Tongue (tissue), 2 donors: ENCODE data around the gene PRKAG1. TPM values are rescaled to one million over a fixed set of nuclear protein-coding genes. Genes with fewer than 3 reads are reported as not detected.
"Not testable (repeated sequence)": the region's sequence is repeated elsewhere in the genome, so short reads cannot be mapped to it uniquely, and the experiment has no call there.

Source experiments
- DNase-seq: peaks from one replicate; pipeline ENCODE4 v3.0.0-alpha.2; 2015
- total RNA-seq: library from RNA; depleted of rRNA; stranded (reverse); fragments of >200 nt; gene quantifications from one replicate; pipeline ENCODE4 v1.2.3, GENCODE V29; 2014

The PRKAG1 gene
- 31.8 TPM for total RNA-seq

- DNase-seq, result peak; percentile 98
Observed at GRCh38 chr12:49018261-49019119, at the start of gene PRKAG1. Gene PRKAG1 (minus strand): TSS chr12:49018776. CDS start chr12:49018740, 36 bp downstream.

DNA sequence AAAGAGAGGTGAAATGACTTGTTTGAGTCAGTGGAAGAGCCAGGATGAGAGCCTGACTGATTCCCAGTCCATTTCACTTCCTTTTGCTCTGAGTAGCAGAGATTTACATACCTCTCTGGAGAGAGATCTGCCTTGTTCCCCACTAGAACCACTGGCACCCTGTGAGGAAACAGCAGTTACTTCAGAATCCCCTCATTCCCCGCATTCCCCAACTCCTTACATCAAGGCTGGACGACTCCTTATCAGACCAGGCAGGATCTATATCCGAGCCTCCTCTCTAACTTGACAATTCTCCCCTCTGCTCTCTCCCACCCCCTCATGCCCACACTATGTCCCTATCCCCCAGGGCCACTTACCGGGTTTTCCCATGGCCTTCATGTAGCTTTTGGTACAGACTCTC lies 47.5 kb upstream of the PRKAG1 start:
- no peak for DNase-seq

DNA sequence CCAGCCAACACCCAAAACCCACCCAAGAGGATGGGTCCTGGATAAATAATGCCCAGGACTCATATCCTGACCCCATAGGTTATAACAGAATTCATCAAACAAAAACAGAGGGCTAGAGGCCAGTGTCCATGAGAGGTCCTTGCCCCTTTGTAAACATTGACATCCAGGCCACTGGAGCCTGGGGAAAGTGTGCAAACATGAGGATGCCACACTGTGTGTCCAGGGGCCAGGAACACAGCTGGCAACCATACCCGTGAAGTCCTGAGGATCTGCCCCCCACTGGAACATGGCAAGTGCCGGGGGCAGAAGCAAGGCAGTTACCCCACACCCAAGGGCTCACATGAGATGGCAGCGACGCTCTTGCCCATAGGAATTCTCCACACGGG lies 46.2 kb upstream of the PRKAG1 start:
- no peak for DNase-seq

GRCh38 chr12:49061916-49062315 lies 43.3 kb upstream of the PRKAG1 start:
- not testable (repeated sequence) for DNase-seq

- no peak for DNase-seq
Observed at GRCh38 chr12:49061157-49061650, 42.6 kb upstream of the PRKAG1 start.

GRCh38 chr12:49060237-49061156 lies 41.9 kb upstream of the PRKAG1 start, which contains the start of gene KMT2D:
Gene KMT2D (minus strand): TSS chr12:49060794. CDS start chr12:49055324, 5,470 bp downstream.
- peak; percentile 98 for DNase-seq

DNA sequence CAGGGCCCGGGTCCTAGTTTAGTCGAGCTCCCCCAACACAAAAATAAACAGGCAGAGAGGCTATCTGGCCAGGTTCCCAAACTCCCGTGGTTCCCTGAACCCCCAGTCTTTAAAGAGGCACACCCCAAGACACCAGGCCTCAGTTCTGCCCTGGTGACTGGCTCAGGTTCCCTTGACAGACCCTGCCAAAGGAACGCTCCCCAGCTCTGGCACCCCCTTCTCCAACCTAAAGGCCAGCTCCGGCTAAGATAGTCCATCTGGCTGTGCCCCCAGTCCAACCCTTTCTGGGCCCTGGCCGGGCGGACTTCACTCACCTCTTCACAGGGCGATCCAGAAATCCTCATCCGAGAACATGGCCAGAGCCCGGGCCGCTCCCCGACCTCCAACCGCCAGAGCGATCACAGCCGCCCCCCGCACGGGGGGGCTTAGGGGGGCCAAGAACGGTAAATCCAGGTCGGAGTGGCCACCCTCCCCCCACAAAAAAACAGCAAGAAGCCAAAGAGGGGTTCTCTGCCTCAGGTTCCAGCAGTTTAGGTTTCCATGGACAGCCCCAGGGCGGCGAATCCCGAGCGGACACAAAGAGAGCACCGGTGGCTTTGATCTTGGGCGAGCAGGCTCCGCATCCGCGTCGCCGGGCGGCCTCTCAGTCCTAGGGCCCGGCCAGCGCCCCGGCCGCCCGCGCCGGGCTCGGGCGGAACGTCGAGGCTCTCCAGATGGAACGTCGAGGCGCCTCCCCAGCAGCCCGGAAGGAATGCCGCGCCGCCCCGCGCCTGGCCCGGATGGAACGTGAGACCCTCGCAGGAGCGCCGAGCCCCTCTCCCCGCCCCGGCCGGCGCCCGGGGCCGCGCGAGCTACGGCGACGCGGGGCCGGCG lies 41.0 kb upstream of the PRKAG1 start:
- DNase-seq, result peak; percentile 17

- no peak for DNase-seq
Observed at GRCh38 chr12:49059045-49059298, 40.4 kb upstream of the PRKAG1 start.

DNA sequence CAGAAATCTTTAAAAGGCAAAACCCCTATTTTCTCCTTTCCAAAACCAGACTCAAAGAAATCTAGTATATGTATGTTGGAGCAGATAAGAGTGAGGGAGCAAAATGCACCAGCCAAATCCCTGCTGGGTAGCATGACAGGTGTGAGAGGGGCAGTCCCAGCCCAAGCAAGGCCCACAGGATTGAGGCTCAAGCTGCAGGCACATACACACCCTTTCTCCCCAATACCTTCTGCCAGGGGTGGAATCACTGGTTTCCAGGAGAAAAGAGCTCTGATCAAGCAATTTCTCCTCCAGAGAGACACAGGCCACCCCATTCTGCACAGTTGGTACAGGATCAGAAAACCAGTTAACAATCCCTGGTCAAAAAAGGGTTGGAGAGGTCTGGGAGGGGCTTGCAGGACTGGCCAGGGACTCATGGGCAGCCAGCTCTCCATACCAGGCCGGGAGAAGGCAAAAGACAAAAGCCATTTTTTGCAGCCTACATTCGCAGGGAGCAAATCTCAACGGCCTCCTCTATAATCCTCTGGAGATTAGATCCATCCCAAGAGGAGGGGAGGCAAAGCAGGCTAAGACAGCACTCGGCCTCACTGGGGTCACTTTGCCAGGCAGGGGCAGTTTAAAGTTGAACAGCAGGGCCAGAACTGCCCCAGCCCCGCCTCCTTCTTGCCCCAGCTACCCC lies 39.9 kb upstream of the PRKAG1 start:
- peak; percentile 18 for DNase-seq

GRCh38 chr12:49057888-49058287 lies 39.3 kb upstream of the PRKAG1 start:
- no peak for DNase-seq

- peak; percentile 71 for DNase-seq
Observed at GRCh38 chr12:49055978-49056754, 37.6 kb upstream of the PRKAG1 start.

DNA sequence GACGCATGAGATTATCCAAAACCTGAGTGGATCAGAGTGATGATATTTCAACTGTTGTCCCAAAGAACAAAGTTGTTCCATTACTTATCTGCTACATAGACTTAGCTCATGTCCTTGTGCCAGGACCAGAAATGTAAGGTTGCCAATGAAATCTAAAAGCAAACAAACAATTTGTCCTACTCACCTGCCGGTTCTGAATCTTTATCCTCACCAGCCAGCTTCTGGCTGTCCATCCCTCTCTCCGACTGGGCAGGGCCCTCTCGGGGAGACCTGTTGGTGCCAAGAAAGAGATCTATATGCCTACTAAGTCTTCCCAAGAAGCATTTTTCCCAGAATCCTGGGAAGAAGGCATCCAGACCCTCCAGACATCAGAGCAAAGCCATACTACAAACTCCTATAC lies 36.5 kb upstream of the PRKAG1 start:
- DNase-seq, result no peak

DNA sequence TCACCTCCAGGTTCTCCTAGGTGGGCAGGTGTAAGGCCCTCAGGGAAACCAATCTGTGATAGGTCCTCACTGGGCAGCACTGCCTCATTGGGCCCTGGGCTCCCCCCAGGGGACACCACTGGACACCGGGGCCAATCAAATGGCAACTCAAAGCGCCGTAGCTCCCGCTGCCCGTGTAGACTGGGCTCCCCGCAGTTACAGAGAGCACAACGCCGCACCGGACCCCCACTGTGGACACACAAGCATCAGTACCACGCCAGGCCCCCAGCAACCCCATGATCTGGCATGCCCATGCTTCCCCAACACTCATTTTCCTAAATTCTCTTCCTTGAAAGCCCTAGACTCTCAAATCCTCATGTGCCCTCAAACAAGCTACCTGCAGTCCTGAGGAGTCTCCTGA lies 35.9 kb upstream of the PRKAG1 start:
- no peak for DNase-seq

DNA sequence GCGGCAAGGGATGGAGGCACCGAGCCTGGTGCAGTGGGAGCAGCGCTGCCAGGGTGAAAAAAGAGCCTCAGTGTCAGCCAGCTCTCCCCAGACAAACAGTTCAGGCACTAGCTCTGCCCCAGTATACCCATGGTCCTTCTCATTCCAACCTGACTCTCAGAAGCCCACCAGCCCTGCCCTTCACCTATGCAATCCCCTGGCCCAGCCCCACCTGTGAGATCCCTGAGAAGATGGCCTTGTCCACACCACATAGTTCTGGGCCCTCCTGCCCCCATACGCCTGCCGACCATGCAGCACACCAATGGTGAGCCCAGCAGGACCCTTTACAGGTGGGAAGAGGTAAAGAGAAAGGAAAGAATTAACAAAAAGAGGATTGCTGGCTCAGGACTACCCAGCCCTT lies 35.5 kb upstream of the PRKAG1 start:
- DNase-seq, result no peak

- DNase-seq, result no peak
Observed at GRCh38 chr12:49052451-49053208, 34.1 kb upstream of the PRKAG1 start.

DNA sequence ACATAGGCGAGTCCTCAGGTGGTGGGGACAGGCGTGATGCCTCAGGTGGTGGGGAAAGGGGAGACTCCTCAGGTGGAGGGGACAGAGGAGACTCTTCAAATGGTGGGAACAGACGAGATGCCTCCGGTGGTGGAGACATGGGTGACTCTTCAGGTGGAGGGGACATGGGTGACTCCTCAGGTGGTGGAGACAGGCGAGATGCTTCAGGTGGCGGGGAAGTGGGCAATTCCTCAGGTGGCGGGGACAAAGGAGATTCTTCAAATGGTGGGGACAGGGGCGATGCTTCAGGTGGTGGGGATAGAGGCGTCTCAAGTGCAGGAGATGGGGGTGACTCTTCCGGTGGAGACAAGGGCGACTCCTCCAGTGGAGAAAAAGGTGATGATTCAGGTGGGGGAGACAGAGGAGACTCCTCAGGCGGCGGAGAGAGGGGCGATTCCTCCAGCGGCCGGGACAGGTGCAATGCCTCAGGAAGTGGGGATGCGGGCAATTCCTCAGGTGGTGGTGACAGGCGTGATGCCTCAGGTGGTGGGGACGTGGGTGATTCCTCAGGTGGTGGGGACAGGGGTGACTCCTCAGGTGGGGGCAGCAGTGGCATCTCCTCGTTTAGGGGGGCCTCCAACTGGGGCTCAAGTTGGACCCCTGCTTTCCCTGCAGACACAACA lies 33.3 kb upstream of the PRKAG1 start:
- no peak for DNase-seq

DNA sequence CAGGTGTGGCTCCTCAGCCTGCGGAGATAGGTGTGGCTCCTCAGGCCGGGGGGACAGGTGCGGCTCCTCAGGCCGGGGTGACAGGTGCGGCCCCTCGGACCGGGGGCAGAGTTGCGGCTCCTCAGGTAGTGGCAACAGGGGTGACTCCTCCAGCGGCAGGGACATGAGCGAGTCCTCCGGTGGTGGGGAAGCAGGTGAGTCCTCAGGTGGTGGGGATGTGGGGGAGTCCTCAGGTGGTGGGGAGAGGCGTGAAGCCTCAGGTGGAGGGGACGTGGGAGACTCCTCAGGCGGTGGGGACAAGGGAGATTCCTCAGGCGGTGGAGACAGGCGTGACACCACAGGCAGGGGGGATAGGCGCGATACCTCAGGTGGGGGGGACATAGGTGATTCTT lies 32.8 kb upstream of the PRKAG1 start:
- DNase-seq, result no peak

- no peak for DNase-seq
Observed at GRCh38 chr12:49050507-49051372, 32.2 kb upstream of the PRKAG1 start.
